ENCODE results near the gene ZNF469. TPM values are rescaled to one million over a fixed set of nuclear protein-coding genes. Genes with fewer than 3 reads are reported as not detected.

ZNF469 gene
- total and polyA plus RNA-seq, 2 donors (not counting 3 experiments of a cell fraction or from before 2014, with no cell fraction given): 0.90 to 5.7 TPM

DNA sequence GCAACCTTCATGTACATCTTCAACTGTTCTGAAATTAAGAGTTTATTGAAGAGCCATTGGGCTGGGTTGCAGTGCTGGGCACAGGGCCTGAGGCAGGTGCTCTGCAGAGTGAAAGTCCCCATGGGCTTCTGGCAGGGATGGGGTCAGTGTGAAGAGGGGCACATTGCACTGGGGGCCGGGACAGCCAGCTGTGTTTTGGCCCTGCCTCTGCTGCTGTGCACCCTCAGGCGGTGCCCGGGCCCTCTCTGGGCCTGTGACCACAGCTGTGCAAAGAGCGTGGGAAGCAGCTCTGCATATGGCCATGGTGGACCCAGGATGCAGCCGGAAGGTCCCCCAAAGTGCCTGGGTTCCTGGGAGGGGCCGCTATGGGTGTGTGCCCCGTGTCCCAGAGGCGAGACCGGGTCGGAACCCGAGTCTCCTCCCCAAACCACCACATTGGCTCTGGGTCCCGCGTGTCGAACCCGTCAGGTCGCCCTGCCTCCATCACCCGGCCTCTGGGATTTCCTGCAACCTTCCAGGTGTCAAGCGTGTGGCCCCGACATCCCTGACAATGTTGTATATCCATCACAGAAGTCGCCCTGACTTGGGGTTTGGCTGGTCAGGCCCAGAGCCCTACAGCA lies 38.2 kb upstream of the ZNF469 start:
- dilution Hi-C loops (cut with MboI; ENCODE audit: extremely low pct_ligation_motif_present, low sequenced_read_pairs) (no loop called here), intact Hi-C loops (cut with micrococcal nuclease) (no loop called here)
- H3K27ac ChIP-seq (ENCODE audit: insufficient read depth, low read depth, low read length): no peak overlapping the region
- H3K9me3 ChIP-seq (replicated peaks; ENCODE audit: control insufficient read depth, insufficient read depth, low read length): no peaks in the 10 kb centered on the region
- H3K4me2 ChIP-seq (ENCODE audit: insufficient read depth, low read length): no peak overlapping the region
- CTCF ChIA-PET: no interaction called here
- FAIRE-seq (no peak), DNase-seq (ENCODE audit: low read depth, low spot score) (no peak)
- no TSS peak for BruUV-seq (replicated peaks)
- no peak overlapping the region for H3K4me3 ChIP-seq (replicated peaks in 1 of 3; ENCODE audit: insufficient read depth in 1 of 3, low read depth in 1 of 3, low read length in 3 of 3)
- no peaks in the 10 kb centered on the region for H3K4me1 ChIP-seq (ENCODE audit: control insufficient read depth, extremely low read depth, insufficient read depth, low read length)
- no peak overlapping the region for H2AFZ ChIP-seq (ENCODE audit: low read depth, low read length)
- no peak overlapping the region for H3K9ac ChIP-seq (replicated peaks; ENCODE audit: extremely low read depth, insufficient read depth, low read length)
- no peaks in the 10 kb centered on the region for H3K79me2 ChIP-seq (ENCODE audit: control insufficient read depth, insufficient read depth, low read length)
- no peaks in the 10 kb centered on the region for H4K20me1 ChIP-seq (replicated peaks; ENCODE audit: control insufficient read depth, extremely low read depth, insufficient read depth, low read length)
- TF ChIP-seq, protein P1, sequence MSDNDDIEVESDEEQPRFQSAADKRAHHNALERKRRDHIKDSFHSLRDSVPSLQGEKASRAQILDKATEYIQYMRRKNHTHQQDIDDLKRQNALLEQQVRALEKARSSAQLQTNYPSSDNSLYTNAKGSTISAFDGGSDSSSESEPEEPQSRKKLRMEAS (IDR thresholded peaks at IDR 0.05; ENCODE audit: insufficient read depth, insufficient read length): no peak
- TF ChIP-seq, protein P2, sequence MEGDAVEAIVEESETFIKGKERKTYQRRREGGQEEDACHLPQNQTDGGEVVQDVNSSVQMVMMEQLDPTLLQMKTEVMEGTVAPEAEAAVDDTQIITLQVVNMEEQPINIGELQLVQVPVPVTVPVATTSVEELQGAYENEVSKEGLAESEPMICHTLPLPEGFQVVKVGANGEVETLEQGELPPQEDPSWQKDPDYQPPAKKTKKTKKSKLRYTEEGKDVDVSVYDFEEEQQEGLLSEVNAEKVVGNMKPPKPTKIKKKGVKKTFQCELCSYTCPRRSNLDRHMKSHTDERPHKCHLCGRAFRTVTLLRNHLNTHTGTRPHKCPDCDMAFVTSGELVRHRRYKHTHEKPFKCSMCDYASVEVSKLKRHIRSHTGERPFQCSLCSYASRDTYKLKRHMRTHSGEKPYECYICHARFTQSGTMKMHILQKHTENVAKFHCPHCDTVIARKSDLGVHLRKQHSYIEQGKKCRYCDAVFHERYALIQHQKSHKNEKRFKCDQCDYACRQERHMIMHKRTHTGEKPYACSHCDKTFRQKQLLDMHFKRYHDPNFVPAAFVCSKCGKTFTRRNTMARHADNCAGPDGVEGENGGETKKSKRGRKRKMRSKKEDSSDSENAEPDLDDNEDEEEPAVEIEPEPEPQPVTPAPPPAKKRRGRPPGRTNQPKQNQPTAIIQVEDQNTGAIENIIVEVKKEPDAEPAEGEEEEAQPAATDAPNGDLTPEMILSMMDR (IDR thresholded peaks at IDR 0.05; ENCODE audit: extremely low read depth in 1 of 2, insufficient read depth in 1 of 2, low read depth in 1 of 2, low read length in 2 of 2): no peak
- no peaks in the 10 kb centered on the region for H3K27me3 ChIP-seq (ENCODE audit: control insufficient read depth in 2 of 2, insufficient read depth in 2 of 2, low read length in 2 of 2)
- H3K36me3 ChIP-seq (ENCODE audit: control insufficient read depth in 2 of 2, extremely low read depth in 1 of 2, insufficient read depth in 2 of 2, low read length in 2 of 2): no peaks in the 10 kb centered on the region
- H3K9me1 ChIP-seq (replicated peaks; ENCODE audit: control insufficient read depth, extremely low read depth, insufficient read depth, low read length): no peaks in the 10 kb centered on the region
- POLR2A ChIA-PET: no interaction called here

DNA sequence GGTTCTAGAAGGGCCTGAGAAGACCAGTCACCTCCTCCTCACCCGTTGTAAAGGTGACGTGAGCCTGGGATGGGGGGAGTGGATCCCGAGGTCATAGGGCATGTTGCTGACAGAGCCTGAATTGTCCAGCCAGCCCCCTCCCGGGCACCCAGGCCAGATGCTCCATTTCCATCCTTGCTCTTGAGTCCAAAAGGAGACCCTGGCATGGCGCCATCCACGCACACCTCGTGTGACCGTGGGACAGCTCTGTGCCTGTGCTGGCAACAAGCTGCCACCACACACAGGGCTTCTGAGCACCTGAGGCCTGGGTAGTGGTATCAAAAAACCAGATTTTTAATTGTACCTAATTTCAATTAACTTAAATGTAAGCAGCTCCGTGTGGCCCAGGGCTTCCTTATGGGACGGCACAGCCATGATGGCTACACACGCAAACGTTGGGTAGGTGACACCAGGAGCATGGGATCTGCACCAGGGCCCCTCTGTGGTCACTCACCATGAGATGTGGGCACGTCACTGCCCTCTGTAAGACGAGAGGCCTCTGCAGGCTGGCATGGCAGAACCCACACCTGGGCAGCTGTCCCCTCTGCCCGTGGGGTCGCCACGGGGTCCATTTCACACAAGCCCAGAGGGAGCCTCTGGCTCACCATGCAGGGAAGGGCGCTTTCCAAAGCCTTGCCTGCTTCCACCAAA lies 37.6 kb upstream of the ZNF469 start:
- DNase-seq (ENCODE audit: low read depth, low spot score) (no peak), FAIRE-seq (no peak)
- H2AFZ ChIP-seq (ENCODE audit: low read depth, low read length): no peak overlapping the region
- ChIA-PET POLR2A (no interaction called here), CTCF (no interaction called here)
- H3K9me3 ChIP-seq (replicated peaks; ENCODE audit: control insufficient read depth, insufficient read depth, low read length): no peaks in the 10 kb centered on the region
- BruUV-seq (replicated peaks): no TSS peak
- H3K9me1 ChIP-seq (replicated peaks; ENCODE audit: control insufficient read depth, extremely low read depth, insufficient read depth, low read length): no peaks in the 10 kb centered on the region
- no peak overlapping the region for H3K4me3 ChIP-seq (replicated peaks in 1 of 3; ENCODE audit: insufficient read depth in 1 of 3, low read depth in 1 of 3, low read length in 3 of 3)
- H3K4me1 ChIP-seq (ENCODE audit: control insufficient read depth, extremely low read depth, insufficient read depth, low read length): no peaks in the 10 kb centered on the region
- dilution Hi-C loops (cut with MboI; ENCODE audit: extremely low pct_ligation_motif_present, low sequenced_read_pairs): no loop called here
- no peaks in the 10 kb centered on the region for H3K27me3 ChIP-seq (ENCODE audit: control insufficient read depth in 2 of 2, insufficient read depth in 2 of 2, low read length in 2 of 2)
- no peak overlapping the region for H3K9ac ChIP-seq (replicated peaks; ENCODE audit: extremely low read depth, insufficient read depth, low read length)
- H3K4me2 ChIP-seq (ENCODE audit: insufficient read depth, low read length): no peak overlapping the region
- intact Hi-C loops (cut with micrococcal nuclease): no loop called here
- TF ChIP-seq JUN (IDR thresholded peaks at IDR 0.05; ENCODE audit: borderline replicate concordance, insufficient read depth, insufficient read length, low read depth): no peak
- TF ChIP-seq POLR2A (IDR thresholded peaks at IDR 0.05; ENCODE audit: low read depth, low read length): no peak
- TF ChIP-seq MYC (IDR thresholded peaks at IDR 0.05; ENCODE audit: low read depth, low read length): no peak
- TF ChIP-seq, protein P2 (IDR thresholded peaks at IDR 0.05; ENCODE audit: extremely low read depth in 1 of 2, insufficient read depth in 1 of 2, low read depth in 1 of 2, low read length in 2 of 2): no peak
- no peak for TF ChIP-seq FOS (IDR thresholded peaks at IDR 0.05; ENCODE audit: borderline replicate concordance, insufficient read depth, low read length)
- TF ChIP-seq GATA2 (IDR thresholded peaks at IDR 0.05; ENCODE audit: insufficient read depth, insufficient read length, low read depth, low read length): no peak
- no peak for TF ChIP-seq POLR2AphosphoS5 (IDR thresholded peaks at IDR 0.05; ENCODE audit: insufficient read depth, low read depth, low read length)
- no peak for TF ChIP-seq EZH2 (IDR thresholded peaks at IDR 0.05; ENCODE audit: borderline replicate concordance, low read depth, low read length, severe bottlenecking)
- TF ChIP-seq, protein P1 (IDR thresholded peaks at IDR 0.05; ENCODE audit: insufficient read depth, insufficient read length): no peak
- H3K36me3 ChIP-seq (ENCODE audit: control insufficient read depth in 2 of 2, extremely low read depth in 1 of 2, insufficient read depth in 2 of 2, low read length in 2 of 2): no peaks in the 10 kb centered on the region
- H4K20me1 ChIP-seq (replicated peaks; ENCODE audit: control insufficient read depth, extremely low read depth, insufficient read depth, low read length): no peaks in the 10 kb centered on the region
- no peak overlapping the region for H3K27ac ChIP-seq (ENCODE audit: insufficient read depth, low read depth, low read length)
- no peaks in the 10 kb centered on the region for H3K79me2 ChIP-seq (ENCODE audit: control insufficient read depth, insufficient read depth, low read length)
